HepG2 (cell line): ENCODE data around the gene NYAP1. TPM values are rescaled to one million over a fixed set of nuclear protein-coding genes. Genes with fewer than 3 reads are reported as not detected.

Experiments used
- AFF4 ChIP-seq: sonication (generic); formaldehyde crosslinking; IDR thresholded peaks from 2 replicates; pipeline ENCODE4 v1.4.0; 2020; ENCODE audit warnings: missing genetic modification reagents
- ARHGAP35 ChIP-seq: sonication (generic); formaldehyde crosslinking; IDR thresholded peaks from 2 replicates; pipeline ENCODE4 v1.9.0; 2022; ENCODE audit warnings: mild to moderate bottlenecking, inconsistent platforms, moderate library complexity, missing genetic modification reagents, borderline replicate concordance
- ARNT ChIP-seq: fragments of 450-650 bp; IDR thresholded peaks from 2 replicates; pipeline ENCODE4 v1.6.1; 2017
- CCAR2 ChIP-seq: fragments of 200-400 bp; formaldehyde crosslinking; optimal IDR thresholded peaks from 2 replicates; pipeline ENCODE3; 2018; ENCODE audit warnings: low read depth, mild to moderate bottlenecking, low read length, moderate library complexity
- ELF4 ChIP-seq: sonication (generic); formaldehyde crosslinking; IDR thresholded peaks from 2 replicates; pipeline ENCODE4 v1.5.0; 2020; ENCODE audit warnings: missing genetic modification reagents, mild to moderate bottlenecking, moderate library complexity, borderline replicate concordance
- ESRRA ChIP-seq: sonication (generic); formaldehyde crosslinking; IDR thresholded peaks from 2 replicates; pipeline ENCODE4 v1.5.1; 2020; ENCODE audit warnings: mild to moderate bottlenecking, low read depth, missing genetic modification reagents
- ETV6 ChIP-seq: sonication (generic); formaldehyde crosslinking; conservative IDR thresholded peaks from 2 replicates; pipeline ENCODE4 v1.4.0; 2020; ENCODE audit warnings: missing genetic modification reagents
- EZH2 ChIP-seq: conservative IDR thresholded peaks from 2 replicates; pipeline ENCODE4 v1.6.1; 2012; ENCODE audit warnings: mild to moderate bottlenecking, low read depth, low read length, moderate library complexity
- GABPA ChIP-seq, 2 experiments: IDR thresholded peaks; 2 replicates each; pipeline ENCODE4 v1.6.1; 2011 to 2016; ENCODE audit warnings: low read depth in 2 of 2, low read length in 1 of 2, missing biosample characterization in 1 of 2, missing genetic modification characterization in 1 of 2
- HMG20A ChIP-seq: IDR thresholded peaks from 2 replicates; pipeline ENCODE4 v1.6.1; 2016; ENCODE audit warnings: borderline replicate concordance
- MAFF ChIP-seq: IDR thresholded peaks from 2 replicates; pipeline ENCODE4 v1.6.1; 2011; ENCODE audit warnings: low read depth, low read length, improper control_type of control experiment
- MYNN ChIP-seq: sonication (generic); formaldehyde crosslinking; IDR thresholded peaks from 2 replicates; pipeline ENCODE4 v1.4.0; 2020; ENCODE audit warnings: mild to moderate bottlenecking, low read depth, missing genetic modification reagents
- MZF1 ChIP-seq: sonication (generic); formaldehyde crosslinking; IDR thresholded peaks from 2 replicates; pipeline ENCODE4 v1.8.1; 2023; ENCODE audit warnings: mild to moderate bottlenecking, missing genetic modification reagents, borderline replicate concordance
- NR0B2 ChIP-seq: sonication (generic); formaldehyde crosslinking; IDR thresholded peaks from 2 replicates; pipeline ENCODE4 v1.4.0; 2020; ENCODE audit warnings: mild to moderate bottlenecking, missing genetic modification reagents
- RARA ChIP-seq: IDR thresholded peaks from 2 replicates; pipeline ENCODE4 v1.6.1; 2016; ENCODE audit warnings: missing genetic modification reagents, missing compliant biosample characterization
- TFAP4 ChIP-seq: sonication (generic); IDR thresholded peaks from 2 replicates; pipeline ENCODE4 v1.6.1; 2016; ENCODE audit warnings: low read depth, borderline replicate concordance
- TMF1 ChIP-seq: sonication (generic); formaldehyde crosslinking; IDR thresholded peaks from 2 replicates; pipeline ENCODE4 v1.8.1; 2022; ENCODE audit warnings: low read depth, missing genetic modification reagents
- ZNF430 ChIP-seq: sonication (generic); formaldehyde crosslinking; IDR thresholded peaks from 2 replicates; pipeline ENCODE4 v1.9.0; 2021; ENCODE audit warnings: mild to moderate bottlenecking, missing genetic modification reagents
- ZNF558 ChIP-seq: sonication (generic); formaldehyde crosslinking; IDR thresholded peaks from 2 replicates; pipeline ENCODE4 v1.9.0; 2022; ENCODE audit warnings: mild to moderate bottlenecking, missing genetic modification reagents, borderline replicate concordance
- ZNF562 ChIP-seq: sonication (generic); formaldehyde crosslinking; IDR thresholded peaks from 2 replicates; pipeline ENCODE4 v1.8.0; 2022; ENCODE audit warnings: missing genetic modification reagents, borderline replicate concordance
- ZNF615 ChIP-seq: sonication (generic); formaldehyde crosslinking; IDR thresholded peaks from 2 replicates; pipeline ENCODE4 v1.5.0; 2020; ENCODE audit warnings: mild to moderate bottlenecking, missing genetic modification reagents, borderline replicate concordance
- ZNF704 ChIP-seq: sonication (generic); formaldehyde crosslinking; IDR thresholded peaks from 2 replicates; pipeline ENCODE4 v1.8.1; 2023; ENCODE audit warnings: mild to moderate bottlenecking, inconsistent platforms, moderate library complexity, missing genetic modification reagents, borderline replicate concordance
- ZNF788 ChIP-seq: sonication (generic); formaldehyde crosslinking; IDR thresholded peaks from 2 replicates; pipeline ENCODE4 v1.5.0; 2020; ENCODE audit warnings: mild to moderate bottlenecking, missing genetic modification reagents, borderline replicate concordance
- ZSCAN9 ChIP-seq: IDR thresholded peaks from 2 replicates; pipeline ENCODE4 v1.6.1; 2016; ENCODE audit warnings: borderline replicate concordance
- polyA plus RNA-seq, 8 experiments: library from polyadenylated mRNA; depleted of rRNA in 3 of 8; stranded (reverse) in 7 of 8; unstranded in 1 of 8; fragments of >200 nt; fragmentation: Illumina TruSeq in 4 of 8; extraction: Trizol in 4 of 8; gene quantifications; 2 replicates each; pipeline versions ENCODE4 v1.2.1 to v1.2.3, GENCODE V29; 2011 to 2016; ENCODE audit warnings: low read depth in 4 of 8, missing spikeins in 1 of 8, mixed read lengths in 1 of 8; ENCODE audit not compliant: insufficient read depth in 1 of 8
- total RNA-seq, 5 experiments: library from RNA; depleted of rRNA; stranded (reverse); fragments of >200 nt; fragmentation: Illumina TruSeq; extraction: Trizol; gene quantifications; 2 replicates each; pipeline ENCODE4 v1.2.3, GENCODE V29; 2016; ENCODE audit warnings: low read depth in 1 of 5

The NYAP1 gene
- total and polyA plus RNA-seq, 2 of the 13 experiments (the other 11 are each of a cell fraction or from before 2014, with no cell fraction given) = 0.15 to 0.46 TPM

- TF ChIP-seq GABPA (IDR thresholded peaks at IDR 0.05; ENCODE audit: low read depth, low read length) (peak; percentile 41; the same call in 1 of the 2 replicates), GABPA (CRISPR knock-in tag; IDR thresholded peaks at IDR 0.05; ENCODE audit: low read depth) (peak; percentile 66), NR0B2 (0 out of 2 replicates have a peak, but pooled peaks have one; percentile 72), TMF1 (CRISPR knock-in tag) (no peak), ETV6 (no peak), TFAP4 (peak; percentile 37; the same call in 1 of the 2 replicates), ZNF558 (CRISPR knock-in tag) (no peak), MYNN (CRISPR knock-in tag) (0 out of 2 replicates have a peak, but pooled peaks have one; percentile 34), ZNF430 (0 out of 2 replicates have a peak, but pooled peaks have one; percentile 24), MAFF (no peak), ZNF562 (CRISPR knock-in tag) (no peak), MZF1 (no peak), CCAR2 (no peak), ARNT (no peak), ZSCAN9 (CRISPR knock-in tag) (peak; percentile 50; the same call in 1 of the 2 replicates), ESRRA (CRISPR knock-in tag) (no peak), ZNF704 (CRISPR knock-in tag) (0 out of 2 replicates have a peak, but pooled peaks have one; percentile 15), AFF4 (CRISPR knock-in tag) (no peak), ZNF615 (no peak), ZNF788 (peak; percentile 68; the same call in 1 of the 2 replicates), ELF4 (CRISPR knock-in tag) (peak; percentile 85), RARA (CRISPR knock-in tag) (0 out of 2 replicates have a peak, but pooled peaks have one; percentile 11), EZH2 (no peak), ARHGAP35 (CRISPR knock-in tag) (no peak), HMG20A (CRISPR knock-in tag) (no peak)
These were observed 4.6 kb upstream of the NYAP1 start, which contains the start of gene TSC22D4 (continued) for GRCh38 chr7:100478958-100479660.
